SU-DHL-6 (cell line): ENCODE results near the gene CHADL.

ENCODE experiments used
- H2AFZ ChIP-seq: fragments of 200-600 bp; sonication (generic); 2 replicates; pipeline ENCODE4 v1.6.1; 2014; ENCODE audit warnings: low read depth, mild to moderate bottlenecking, moderate library complexity, mixed read lengths, antibody characterized with exemption, low read length; ENCODE audit not compliant: severe bottlenecking
- H3F3A ChIP-seq: fragments of 200-600 bp; shearing (Covaris generic); 2 replicates; pipeline ENCODE4 v1.6.0; 2016; ENCODE audit warnings: antibody characterized with exemption, mild to moderate bottlenecking; ENCODE audit not compliant: insufficient read depth
- H3K27ac ChIP-seq: fragments of 200-600 bp; sonication (generic); 2 replicates; pipeline ENCODE4 v1.5.1; 2016; ENCODE audit warnings: low read depth, mild to moderate bottlenecking, low read length, moderate library complexity, mixed read lengths
- H3K27me3 ChIP-seq: fragments of 200-600 bp; sonication (generic), shearing (Covaris generic); 2 replicates; pipeline ENCODE4 v1.6.0; 2014; ENCODE audit warnings: mild to moderate bottlenecking, low read length
- H3K36me3 ChIP-seq: fragments of 200-600 bp; sonication (generic); 2 replicates; pipeline ENCODE4 v1.6.1; 2014; ENCODE audit warnings: mild to moderate bottlenecking, low read length, mixed read lengths
- H3K4me2 ChIP-seq: fragments of 300-600, 200-600 bp; shearing (Covaris generic), sonication (generic); 2 replicates; pipeline ENCODE4 v1.6.0; 2014; ENCODE audit warnings: low read length, low read depth, mild to moderate bottlenecking; ENCODE audit not compliant: poor library complexity, severe bottlenecking
- H3K4me3 ChIP-seq: fragments of 200-600 bp; sonication (generic); 2 replicates; pipeline ENCODE4 v1.5.1; 2014; ENCODE audit warnings: antibody characterized with exemption, low read length, mild to moderate bottlenecking, mixed read lengths; ENCODE audit not compliant: insufficient read depth, poor library complexity, severe bottlenecking
- H3K79me2 ChIP-seq: fragments of 200-600 bp; sonication (generic); 2 replicates; pipeline ENCODE4 v1.6.1; 2014; ENCODE audit warnings: mild to moderate bottlenecking, low read length, moderate library complexity; ENCODE audit not compliant: insufficient read depth
- H3K9ac ChIP-seq: fragments of 200-600 bp; sonication (generic); 2 replicates; pipeline ENCODE4 v1.7.0; 2014; ENCODE audit warnings: mild to moderate bottlenecking, low read length
- H3K9me2 ChIP-seq: fragments of 200-600 bp; sonication (generic); replicated peaks from 2 replicates; pipeline ENCODE4 v1.6.1; 2014; ENCODE audit warnings: low read length; ENCODE audit not compliant: insufficient read depth
- H3K9me3 ChIP-seq: fragments of 200-600 bp; sonication (generic); 2 replicates; pipeline ENCODE4 v1.6.1; 2014; ENCODE audit warnings: low read length, mixed read lengths; ENCODE audit not compliant: insufficient read depth
- H4K20me1 ChIP-seq: fragments of 200-600 bp; sonication (generic); 2 replicates; pipeline ENCODE4 v1.6.1; 2014; ENCODE audit warnings: low read depth, mild to moderate bottlenecking, antibody characterized with exemption, low read length, moderate library complexity, mixed read lengths
- EZH2phosphoT487 ChIP-seq: fragments of 200-600 bp; sonication (generic), shearing (Covaris generic); conservative IDR thresholded peaks from 2 replicates; pipeline ENCODE4 v1.6.1; 2018; ENCODE audit warnings: mild to moderate bottlenecking, antibody characterized with exemption, low read length, moderate library complexity, mixed read lengths
- TF ChIP-seq, protein P1 (sequence below): fragments of 200-600 bp; sonication (generic); IDR thresholded peaks from one replicate; pipeline ENCODE4 v1.5.1; 2017; ENCODE audit warnings: antibody characterized with exemption, mild to moderate bottlenecking, low read length, moderate library complexity; ENCODE audit not compliant: insufficient read depth, poor library complexity, severe bottlenecking

CHADL gene

DNA sequence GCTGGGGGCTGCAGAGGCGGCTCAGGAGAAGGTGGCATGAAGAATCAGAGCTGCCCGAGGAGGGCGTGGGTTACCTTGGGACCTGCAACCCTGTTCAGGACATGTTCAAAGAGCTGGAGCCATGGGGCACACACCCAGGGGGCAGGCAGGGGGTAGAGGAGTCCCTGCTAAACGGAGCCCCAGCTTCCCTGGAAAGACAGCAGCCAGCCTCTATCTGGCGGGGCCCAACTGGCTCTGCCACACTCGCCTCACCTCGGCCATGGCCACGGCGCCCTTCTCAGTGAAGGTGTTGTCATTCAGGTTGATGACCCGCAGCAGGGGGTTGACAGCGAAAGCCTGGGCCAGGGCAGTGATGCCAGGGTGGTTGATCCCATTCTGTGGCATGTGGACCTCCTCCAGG lies 17.0 kb upstream of the CHADL start:
- no peaks in the 10 kb centered on the region for H3K27me3 ChIP-seq
- no peaks in the 10 kb centered on the region for H4K20me1 ChIP-seq
- H3K4me3 ChIP-seq: no peak overlapping the region
- no peak overlapping the region for H3K9ac ChIP-seq
- no peaks in the 10 kb centered on the region for H3K9me2 ChIP-seq
- peaks cover 4% of the 10 kb centered on the region; the same call in 1 of the 2 replicates for H3K36me3 ChIP-seq
- no peaks in the 10 kb centered on the region for H3K9me3 ChIP-seq
- no peak overlapping the region for H3K4me2 ChIP-seq
- H3K79me2 ChIP-seq: no peaks in the 10 kb centered on the region
- no peaks in the 10 kb centered on the region for H3F3A ChIP-seq
- TF ChIP-seq EZH2phosphoT487: no peak
- TF ChIP-seq, protein P1, sequence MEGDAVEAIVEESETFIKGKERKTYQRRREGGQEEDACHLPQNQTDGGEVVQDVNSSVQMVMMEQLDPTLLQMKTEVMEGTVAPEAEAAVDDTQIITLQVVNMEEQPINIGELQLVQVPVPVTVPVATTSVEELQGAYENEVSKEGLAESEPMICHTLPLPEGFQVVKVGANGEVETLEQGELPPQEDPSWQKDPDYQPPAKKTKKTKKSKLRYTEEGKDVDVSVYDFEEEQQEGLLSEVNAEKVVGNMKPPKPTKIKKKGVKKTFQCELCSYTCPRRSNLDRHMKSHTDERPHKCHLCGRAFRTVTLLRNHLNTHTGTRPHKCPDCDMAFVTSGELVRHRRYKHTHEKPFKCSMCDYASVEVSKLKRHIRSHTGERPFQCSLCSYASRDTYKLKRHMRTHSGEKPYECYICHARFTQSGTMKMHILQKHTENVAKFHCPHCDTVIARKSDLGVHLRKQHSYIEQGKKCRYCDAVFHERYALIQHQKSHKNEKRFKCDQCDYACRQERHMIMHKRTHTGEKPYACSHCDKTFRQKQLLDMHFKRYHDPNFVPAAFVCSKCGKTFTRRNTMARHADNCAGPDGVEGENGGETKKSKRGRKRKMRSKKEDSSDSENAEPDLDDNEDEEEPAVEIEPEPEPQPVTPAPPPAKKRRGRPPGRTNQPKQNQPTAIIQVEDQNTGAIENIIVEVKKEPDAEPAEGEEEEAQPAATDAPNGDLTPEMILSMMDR: no peak
- no peak overlapping the region for H2AFZ ChIP-seq
- no peak overlapping the region for H3K27ac ChIP-seq

DNA sequence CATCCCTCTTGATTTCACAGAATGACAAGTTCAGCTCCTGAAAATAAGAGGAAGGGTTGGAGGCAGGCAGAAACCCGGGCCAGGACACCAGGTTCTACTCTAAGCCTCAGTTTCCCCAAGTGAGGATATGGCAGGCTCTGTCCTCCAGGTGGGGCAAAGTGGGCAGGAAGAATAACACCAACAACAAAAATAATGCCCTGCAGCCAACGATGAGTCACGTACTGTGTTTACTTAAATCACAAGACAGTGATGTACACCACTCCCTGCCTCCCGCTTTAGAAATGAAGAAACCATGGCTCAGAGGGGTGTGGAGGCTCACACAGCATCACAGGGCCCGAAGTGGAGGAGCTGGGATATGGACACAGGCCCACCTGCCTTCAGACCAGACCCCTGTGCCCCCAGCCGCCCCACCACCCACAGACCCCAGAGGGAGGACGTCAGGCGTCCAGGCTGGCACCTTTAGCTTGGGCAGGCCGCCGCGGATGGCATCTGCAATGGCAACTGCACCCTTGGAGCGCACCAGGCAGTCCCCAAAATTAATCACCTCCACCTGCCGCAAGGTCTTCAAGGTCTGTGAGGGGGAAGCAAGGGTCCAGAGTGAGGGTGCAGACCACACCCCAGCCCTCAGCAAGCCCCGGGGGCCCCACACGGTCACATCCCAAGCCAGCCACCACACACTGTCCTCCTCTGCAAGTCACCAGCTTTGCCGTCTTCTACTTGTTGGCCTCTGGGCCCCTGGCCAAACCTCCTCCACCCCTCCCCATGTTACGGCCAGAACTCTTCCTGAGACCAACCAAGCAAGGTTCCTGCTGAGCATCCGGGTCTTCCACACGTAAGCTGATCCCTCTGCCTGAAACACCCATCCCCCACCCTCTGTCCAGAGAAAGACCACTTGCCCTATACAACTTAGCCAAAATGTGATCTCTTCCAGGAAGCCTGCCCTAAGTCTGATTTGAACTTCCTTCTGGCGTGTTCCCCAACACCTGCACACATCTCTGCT lies 15.8 kb upstream of the CHADL start:
- Histone ChIP-seq H3K9ac (no peak overlapping the region), H3K4me2 (no peak overlapping the region), H2AFZ (no peak overlapping the region), H3K4me3 (no peak overlapping the region), H3K9me2 (no peaks in the 10 kb centered on the region), H3K79me2 (no peaks in the 10 kb centered on the region), H3K27me3 (no peaks in the 10 kb centered on the region), H3K27ac (no peak overlapping the region), H3K36me3 (peaks cover 4% of the 10 kb centered on the region; the same call in 1 of the 2 replicates), H4K20me1 (no peaks in the 10 kb centered on the region), H3K9me3 (no peaks in the 10 kb centered on the region), H3F3A (no peaks in the 10 kb centered on the region)
- TF ChIP-seq, protein P1: no peak
- TF ChIP-seq EZH2phosphoT487: no peak

DNA sequence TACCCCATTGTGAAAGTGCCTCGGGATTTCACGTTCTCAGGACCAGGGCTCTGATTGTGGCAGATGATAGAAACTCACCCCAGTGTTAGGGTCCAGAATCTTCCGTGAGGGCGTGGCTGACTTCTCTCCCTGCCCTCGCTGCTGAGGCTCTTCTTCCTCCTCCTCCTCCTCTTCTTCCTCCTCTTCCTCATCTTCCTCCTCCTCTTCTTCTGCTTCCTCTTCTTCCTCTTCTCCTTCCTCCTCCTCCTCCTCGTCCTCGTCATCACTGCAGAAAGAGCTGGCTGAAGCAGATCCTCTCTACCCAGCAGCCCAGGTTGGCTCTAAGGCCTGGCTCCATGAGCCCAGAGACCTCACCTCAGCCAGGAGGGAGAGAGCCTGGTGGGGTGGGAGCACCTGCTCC lies 13.5 kb upstream of the CHADL start:
- Histone ChIP-seq H3K4me2 (no peak overlapping the region), H3K27me3 (no peaks in the 10 kb centered on the region), H3K27ac (no peak overlapping the region), H3K9me2 (no peaks in the 10 kb centered on the region), H3K79me2 (no peaks in the 10 kb centered on the region), H3K4me3 (no peak overlapping the region), H3K36me3 (peaks cover 4% of the 10 kb centered on the region; the same call in 1 of the 2 replicates), H3K9ac (no peak overlapping the region), H4K20me1 (no peaks in the 10 kb centered on the region), H2AFZ (no peak overlapping the region), H3K9me3 (no peaks in the 10 kb centered on the region), H3F3A (no peaks in the 10 kb centered on the region)
- TF ChIP-seq EZH2phosphoT487: no peak
- TF ChIP-seq, protein P1: no peak
